GM19193 (cell line): Measurements from ENCODE around the gene PAX8.

Source experiments
- POLR2A ChIP-seq: IDR thresholded peaks from 4 replicates; pipeline ENCODE4 v1.6.1; 2011; ENCODE audit not compliant: insufficient read depth, insufficient read length; ENCODE audit errors: extremely low read depth

Gene PAX8

GRCh38 chr2:113186433-113186796 is 92.3 kb downstream of the PAX8 start:
- TF ChIP-seq POLR2A = no peak

- no peak for TF ChIP-seq POLR2A
Measured at GRCh38 chr2:113185664-113186432, 92.9 kb downstream of the PAX8 start.

GRCh38 chr2:113184531-113185230 is 94.0 kb downstream of the PAX8 start:
- TF ChIP-seq POLR2A = peak; percentile 15

- TF ChIP-seq POLR2A = no peak
Measured at GRCh38 chr2:113183703-113184102, 95.0 kb downstream of the PAX8 start.

- TF ChIP-seq POLR2A = no peak
Measured at GRCh38 chr2:113183264-113183663, 95.5 kb downstream of the PAX8 start.

- no peak for TF ChIP-seq POLR2A
Measured at GRCh38 chr2:113182471-113183260, 96.1 kb downstream of the PAX8 start.

- no peak for TF ChIP-seq POLR2A
Measured at GRCh38 chr2:113181258-113182051, 97.3 kb downstream of the PAX8 start.

GRCh38 chr2:113180131-113180946 is 98.4 kb downstream of the PAX8 start:
- TF ChIP-seq POLR2A = no peak

GRCh38 chr2:113179446-113180045 is 99.2 kb downstream of the PAX8 start:
- TF ChIP-seq POLR2A = no peak

GRCh38 chr2:113178891-113179290 is 99.8 kb downstream of the PAX8 start:
- TF ChIP-seq POLR2A = no peak

- TF ChIP-seq POLR2A = no peak
Measured at GRCh38 chr2:113178069-113178746, 100.5 kb downstream of the PAX8 start.

GRCh38 chr2:113176696-113177355 is 101.9 kb downstream of the PAX8 start:
- no peak for TF ChIP-seq POLR2A
